Heart left ventricle (tissue), 16 donors: ENCODE data around the gene SPC24. TPM values are rescaled to one million over a fixed set of nuclear protein-coding genes. Genes with fewer than 3 reads are reported as not detected.

Experiments used
- ATAC-seq, 4 donors: fragments of 200-7000 bp; cut with Tn5 transposase; one replicate each; pipeline ENCODE4 v1.9.1; 2020 to 2022; ENCODE audit warnings: moderate library complexity in 4 of 4, mild to moderate bottlenecking in 3 of 4, moderate number of reproducible peaks in 1 of 4
- DNase-seq, 5 donors: peaks; one replicate each; pipeline ENCODE4 v3.0.0-alpha.2; 2020
- H3K27ac ChIP-seq, 12 donors: fragments of 200-600 bp; sonication (generic) in 4 of 12; one replicate each; pipeline versions ENCODE4 v1.5.0 to v1.8.0; 2016 to 2022; ENCODE audit warnings: mild to moderate bottlenecking in 2 of 12
- H3K27me3 ChIP-seq, 9 donors: fragments of 200-600 bp; sonication (generic) in 2 of 9; one replicate each; pipeline versions ENCODE4 v1.5.1 to v1.8.0; 2016 to 2022; ENCODE audit warnings: mild to moderate bottlenecking in 3 of 9
- H3K36me3 ChIP-seq, 9 donors: fragments of 200-600 bp; sonication (generic) in 2 of 9; one replicate each; pipeline versions ENCODE4 v1.5.0 to v1.8.0; 2018 to 2022; ENCODE audit warnings: mild to moderate bottlenecking in 2 of 9
- H3K4me1 ChIP-seq, 12 donors: fragments of 200-600 bp; sonication (generic) in 4 of 12; one replicate each; pipeline versions ENCODE4 v1.5.0 to v1.8.0; 2016 to 2022; ENCODE audit warnings: mild to moderate bottlenecking in 3 of 12
- H3K4me3 ChIP-seq, 12 donors: fragments of 200-600 bp; sonication (generic) in 4 of 12; one replicate each; pipeline versions ENCODE4 v1.5.0 to v1.8.0; 2017 to 2022; ENCODE audit warnings: mild to moderate bottlenecking in 9 of 12, moderate library complexity in 4 of 12
- H3K9me3 ChIP-seq, 12 donors: fragments of 200-600 bp; sonication (generic) in 4 of 12; one replicate each; pipeline versions ENCODE4 v1.5.0 to v1.8.0; 2016 to 2022; ENCODE audit warnings: mild to moderate bottlenecking in 1 of 12
- CTCF ChIP-seq, 12 donors: fragments of 200-600 bp; sonication (generic) in 4 of 12; IDR thresholded peaks; one replicate each; pipeline versions ENCODE4 v1.5.0 to v1.8.0; 2018 to 2022; ENCODE audit warnings: antibody characterized with exemption in 12 of 12, mild to moderate bottlenecking in 5 of 12
- POLR2A ChIP-seq, 2 donors: fragments of 450-650 bp; IDR thresholded peaks; one replicate each; pipeline ENCODE4 v1.6.1; 2017; ENCODE audit warnings: antibody characterized with exemption in 2 of 2, mild to moderate bottlenecking in 2 of 2, moderate library complexity in 2 of 2
- WGBS, 4 donors: extraction: QIAGEN DNeasy Blood & Tissue Kit in 2 of 4; methylation state at CpG; one replicate each; pipeline versions ENCODE4 v1.1.5 to v1.1.7; 2013 to 2018; 5-methylcytosine and 5-hydroxymethylcytosine counted together
- intact Hi-C, 10 donors: fragments of 100-400 bp; cut with DNase I; formaldehyde crosslinking; loops; one replicate each; pipeline versions ENCODE4 v1.11.1 to v1.14.2; 2022
- polyA plus RNA-seq, 2 donors: library from polyadenylated mRNA; stranded (reverse); fragments of 200-250 nt; gene quantifications; one replicate each; pipeline ENCODE4 v1.2.3, GENCODE V29; 2013
- total RNA-seq, 9 donors: library from RNA; depleted of rRNA in 2 of 9; stranded (reverse); fragments of >200 nt in 2 of 9; fragmentation: NEBNext Ultra II Directional in 3 of 9; extraction: Animal tissue kit (Norgen Biotek cat#: 25700) in 3 of 9; gene quantifications; one replicate each; pipeline versions ENCODE4 v1.1.0 to v1.2.4, GENCODE V29; 2016 to 2023
- donor health status: ischemic (EF 13 %, LVEDD 7.1; RV severe dilation, severe dysfunction).
- donor health status: healthy with polysubstance abuse.
- donor health status: DM: no; HTN: yes; CAD: no.
- donor health status: DM: no; HTN: no; CAD: no.
- donor health status: ischemic (EF 25% LVEDD 6.9; RV normal size, moderate dysfunction).
- donor health status: ischemic (EF 25% LVEDD 5.7; RV mildly dilated, moderate dysfunction).
- donor health status: healthy.
- donor health status: DM: yes; HTN: yes; CAD: no.
- donor health status: ischemic (EF 35%, LVEDD 5.7; RV mildly dilated, moderate dysfunction).
- donor health status: nonischemic (EF 11% LVEDD 7.7; RV severe dilation, severe dysfunction).
- donor health status: DM: yes; HTN: yes; CAD: no.
- donor health status: PGD.
- donor health status: ischemic (EF 29% LVEDD 5.4; RV normal size, mild dysfunction).
- donor health status: nonischemic (EF 23%, LVEDD 6.1; RV moderate dilation, normal function).

The SPC24 gene
- total and polyA plus RNA-seq, 11 donors, result 1.4 to 10.7 (median 4.9) TPM

DNA sequence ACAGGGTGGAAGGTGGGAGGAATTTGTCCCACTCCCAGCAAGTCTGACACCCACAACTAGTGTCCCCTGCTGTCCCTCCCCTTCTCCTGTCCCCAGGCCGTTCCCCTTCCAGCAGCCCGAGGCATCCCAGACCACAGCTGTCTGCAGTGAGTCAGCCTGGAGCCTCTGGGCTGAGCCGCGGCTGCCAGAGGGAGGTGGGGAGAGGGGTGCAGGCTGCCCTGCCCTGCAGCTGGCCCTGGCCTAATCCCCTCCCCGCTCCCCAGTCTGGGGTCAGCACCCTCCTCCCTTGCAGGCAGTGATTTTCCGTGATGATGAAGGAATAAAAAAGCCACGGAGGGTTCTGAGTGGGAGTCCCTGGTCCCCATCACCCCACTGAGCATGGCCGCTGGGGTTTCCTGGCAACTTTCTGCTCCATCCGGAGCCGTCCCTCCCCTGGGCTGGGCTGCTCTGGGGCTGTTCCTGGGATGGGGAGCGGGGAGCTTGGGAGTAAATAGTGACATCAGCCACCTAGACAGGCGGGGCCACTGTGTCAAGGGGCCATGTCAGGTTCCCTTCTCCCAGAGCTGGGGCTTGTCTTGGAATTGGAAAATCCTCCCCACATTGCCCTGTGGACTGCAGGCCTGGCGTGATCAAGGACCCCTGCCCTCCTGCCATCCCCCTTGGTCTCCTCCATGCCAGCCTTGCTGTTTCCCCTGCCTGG is 16.8 kb downstream of the SPC24 start:
- no peaks in the 10 kb centered on the region for H3K27me3 ChIP-seq
- peak overlapping the region in 8 of 12 donors; percentile 15 to 46 (median 32) for H3K4me3 ChIP-seq
- H3K36me3 ChIP-seq, result peaks cover 0 to under 1% (median 0%) of the 10 kb centered on the region in 9 donors
- DNase-seq (peak; percentile 81 to 94 (median 90)), ATAC-seq (peak; percentile 38 to 75 (median 68))
- H3K27ac ChIP-seq, result peak overlapping the region; percentile 78 to 100 (median 93)
- H3K9me3 ChIP-seq, result no peaks in the 10 kb centered on the region
- 12 to 19% (median 14%) methylated on average over 9 to 13 of the region's 13 CpGs for WGBS, 4 donors
- TF ChIP-seq CTCF (IDR thresholded peaks at IDR 0.05) (peak in 1 of 12 donors; percentile 12), POLR2A (IDR thresholded peaks at IDR 0.05) (peak in 1 of 2 donors; percentile 37)
- peaks cover 23 to 68% (median 51%) of the 10 kb centered on the region in 12 donors for H3K4me1 ChIP-seq
- intact Hi-C loops, result loop anchor here in 7 of 10 donors (1.0 to 10.0 kb wide), 7 partner anchors 64 to 296 kb away; partner anchors contain the start of genes ODAD3 (in 1 of the 7) and PRKCSH (in 1 of the 7)

DNA sequence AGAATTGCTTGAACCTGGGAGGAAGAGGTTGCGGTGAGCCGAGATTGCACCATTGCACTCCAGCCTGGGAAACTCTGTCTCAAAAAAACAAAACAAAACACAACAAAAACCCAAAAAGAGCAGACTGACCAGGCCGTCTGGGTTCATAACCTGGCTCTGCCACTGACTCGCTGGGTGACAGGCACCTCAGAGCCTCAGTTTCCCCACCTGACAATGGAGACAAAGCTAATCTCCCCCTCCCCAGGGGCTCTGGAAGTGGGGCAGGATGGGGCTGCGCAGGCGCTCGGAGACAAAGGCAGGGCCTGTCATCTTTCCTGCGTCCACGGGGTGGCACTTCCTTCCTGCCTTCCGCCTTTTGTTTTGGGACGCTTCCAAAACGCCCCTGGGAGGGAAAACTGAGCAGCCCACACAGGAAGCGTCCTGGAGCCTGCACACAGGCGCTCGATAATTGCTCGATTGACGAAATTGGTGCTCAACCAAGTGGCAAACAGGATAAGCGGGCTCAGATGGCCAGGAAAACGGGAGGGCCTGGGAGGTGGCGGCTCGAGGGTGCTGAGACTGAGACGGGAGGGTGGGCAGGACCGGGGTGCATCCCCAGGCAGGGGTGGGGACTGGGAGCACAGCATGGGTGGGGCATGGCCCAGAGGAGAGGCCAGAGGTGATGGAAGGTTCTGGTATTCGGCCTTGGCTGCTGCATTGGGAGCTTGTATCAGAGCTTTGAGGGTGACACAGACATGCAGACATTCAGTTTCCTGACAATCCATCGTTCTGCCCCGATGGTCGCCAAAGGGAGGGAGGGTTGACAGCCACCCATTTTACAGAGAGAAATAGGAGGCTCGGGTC is 17.8 kb downstream of the SPC24 start:
- Histone ChIP-seq H3K27me3 (no peaks in the 10 kb centered on the region), H3K4me3 (peak overlapping the region in 9 of 12 donors; percentile 15 to 46 (median 32)), H3K9me3 (no peaks in the 10 kb centered on the region), H3K36me3 (peaks cover 0 to 10% (median 0%) of the 10 kb centered on the region in 9 donors), H3K4me1 (peaks cover 17 to 58% (median 41%) of the 10 kb centered on the region in 12 donors), H3K27ac (peak overlapping the region; percentile 78 to 100 (median 93))
- intact Hi-C loops, result loop anchor here in 9 of 10 donors (1.0 to 10.0 kb wide), 8 partner anchors 65 to 297 kb away; partner anchors contain the start of genes ODAD3 (in 1 of the 9) and PRKCSH (in 1 of the 9)
- TF ChIP-seq POLR2A (IDR thresholded peaks at IDR 0.05) (no peak), CTCF (IDR thresholded peaks at IDR 0.05) (peak; percentile 56 to 86 (median 77))
- peak; percentile 88 to 91 (median 89) for DNase-seq
- WGBS, 4 donors, result 1 to 3% (median 3%) methylated on average over 15 to 28 of the region's 28 CpGs
- ATAC-seq, result peak; percentile 33 to 62 (median 58)

DNA sequence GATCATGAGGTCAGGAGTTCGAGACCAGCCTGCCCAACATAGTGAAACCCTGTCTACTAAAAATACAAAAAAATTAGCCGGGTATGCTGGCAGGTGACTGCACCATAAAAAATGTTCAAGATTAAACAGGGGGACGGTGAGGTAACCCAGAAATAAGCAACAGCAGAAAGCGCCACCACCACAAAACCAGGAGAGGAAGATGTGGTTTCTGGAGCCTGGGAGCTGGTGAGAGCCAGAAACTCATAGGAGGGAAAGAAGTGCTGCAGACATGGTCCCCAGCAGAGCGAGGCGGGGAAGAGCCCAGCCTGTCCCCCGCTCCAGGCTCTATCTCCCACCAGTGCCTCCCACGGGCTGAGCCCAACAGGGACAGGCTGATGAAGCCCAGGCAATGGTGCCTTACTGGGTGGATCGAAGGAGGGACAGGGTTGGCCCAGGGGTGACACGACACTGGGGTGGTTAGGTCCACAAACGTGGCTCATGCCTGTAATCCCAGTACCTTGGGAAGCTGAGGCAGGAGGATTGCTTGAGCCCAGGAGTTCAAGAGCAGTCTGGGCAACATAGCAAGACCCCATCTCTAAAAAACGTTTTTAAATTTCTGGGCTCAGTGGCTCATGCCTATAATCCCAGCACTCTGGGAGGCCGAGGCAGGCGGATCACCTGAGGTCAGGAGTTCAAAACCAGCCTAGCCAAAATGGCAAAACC is 19.0 kb downstream of the SPC24 start:
- H3K4me1 ChIP-seq, result peaks cover 7 to 46% (median 30%) of the 10 kb centered on the region in 12 donors
- WGBS, 4 donors, result 83 to 84% (median 83%) methylated on average over 14 of the region's 14 CpGs
- no peaks in the 10 kb centered on the region for H3K27me3 ChIP-seq
- intact Hi-C loops, result loop anchor here in 9 of 10 donors (1.0 to 10.0 kb wide), 7 partner anchors 66 to 298 kb away; partner anchors contain the start of genes ODAD3 (in 1 of the 9) and PRKCSH (in 1 of the 9)
- DNase-seq (no peak), ATAC-seq (no peak)
- H3K27ac ChIP-seq, result peak overlapping the region in 8 of 12 donors; percentile 34 to 96 (median 93)
- H3K4me3 ChIP-seq, result no peak overlapping the region
- H3K9me3 ChIP-seq, result no peaks in the 10 kb centered on the region
- H3K36me3 ChIP-seq, result peaks cover 0 to 22% (median 8%) of the 10 kb centered on the region in 9 donors
- TF ChIP-seq CTCF (IDR thresholded peaks at IDR 0.05) (no peak), POLR2A (IDR thresholded peaks at IDR 0.05) (no peak)
